K562 (cell line): ENCODE data around the gene CHN2. TPM values are rescaled to one million over a fixed set of nuclear protein-coding genes. Genes with fewer than 3 reads are reported as not detected.
A peak's percentile ranks its signal among the peaks of the same experiment; 100 is the strongest.

Experiments
- AFF1 ChIP-seq, 2 experiments: fragments of 450-650 bp; IDR thresholded peaks; 2 replicates each; pipeline ENCODE4 v1.6.1; 2018; ENCODE audit warnings: mild to moderate bottlenecking in 2 of 2, low read depth in 1 of 2; ENCODE audit not compliant: partially characterized antibody in 2 of 2
- ARID1B ChIP-seq: fragments of 450-650 bp; IDR thresholded peaks from 2 replicates; pipeline ENCODE4 v1.6.1; 2016; ENCODE audit warnings: antibody characterized with exemption, mild to moderate bottlenecking, inconsistent platforms
- CBFA2T2 ChIP-seq: fragments of 450-650 bp; conservative IDR thresholded peaks from 2 replicates; pipeline ENCODE4 v1.6.1; 2017; ENCODE audit warnings: mild to moderate bottlenecking
- CHD4 ChIP-seq: fragments of 200-600 bp; sonication (generic); IDR thresholded peaks from 3 replicates; pipeline ENCODE4 v1.6.1; 2012; ENCODE audit warnings: low read depth, mild to moderate bottlenecking, mixed read lengths, low read length, inconsistent platforms; ENCODE audit not compliant: insufficient read depth, insufficient replicate concordance, poor library complexity, severe bottlenecking
- MEIS2 ChIP-seq: fragments of 450-650 bp; IDR thresholded peaks from 2 replicates; pipeline ENCODE4 v1.6.1; 2014; ENCODE audit warnings: mild to moderate bottlenecking; ENCODE audit not compliant: partially characterized antibody
- MTA2 ChIP-seq: fragments of 450-650 bp; IDR thresholded peaks from 2 replicates; pipeline ENCODE4 v1.6.1; 2016; ENCODE audit warnings: low read depth
- NEUROD1 ChIP-seq: fragments of 150-350 bp; IDR thresholded peaks from 2 replicates; pipeline ENCODE4 v1.6.1; 2014; ENCODE audit warnings: borderline replicate concordance, low read length, low read depth; ENCODE audit not compliant: partially characterized antibody
- POLR3G ChIP-seq: IDR thresholded peaks from 2 replicates; pipeline ENCODE4 v1.6.1; 2011; ENCODE audit not compliant: insufficient read length, insufficient replicate concordance; ENCODE audit errors: extremely low read depth
- SPI1 ChIP-seq: IDR thresholded peaks from 2 replicates; pipeline ENCODE4 v1.6.1; 2011; ENCODE audit warnings: low read depth, low read length, control low read depth, borderline replicate concordance
- TCF3 ChIP-seq: sonication (generic); formaldehyde crosslinking; IDR thresholded peaks from 2 replicates; pipeline ENCODE4 v1.4.0; 2020; ENCODE audit warnings: mild to moderate bottlenecking, missing genetic modification reagents
- polyA plus RNA-seq, 8 experiments: library from polyadenylated mRNA; depleted of rRNA in 4 of 8; stranded (reverse) in 5 of 8; unstranded in 3 of 8; fragments of >200 nt; fragmentation: Nextera tagmentation in 2 of 8; fragmentation: Illumina TruSeq in 1 of 8; extraction: Ambion mirVana in 2 of 8; extraction: Trizol in 1 of 8; gene quantifications; 2 replicates each; pipeline versions ENCODE4 v1.2.1 to v1.2.3, GENCODE V29; 2011 to 2014; ENCODE audit warnings: inconsistent platforms in 1 of 8, missing spikeins in 1 of 8
- total RNA-seq, 7 experiments: library from RNA; depleted of rRNA in 6 of 7; stranded (reverse); fragments of >200 nt in 6 of 7; fragmentation: Illumina TruSeq in 2 of 7; extraction: Trizol in 2 of 7; gene quantifications; 2 replicates each; pipeline versions ENCODE4 v1.2.1 to v1.2.3, GENCODE V29; 2011 to 2021; ENCODE audit warnings: low replicate concordance in 1 of 7

CHN2 gene
- total and polyA plus RNA-seq, 9 of the 15 experiments (the other 6 are each of a cell fraction or from before 2014, with no cell fraction given): 0.12 to 2.1 (median 0.31) TPM; not detected in 1

- no peak for TF ChIP-seq POLR3G
- TF ChIP-seq MTA2: peak; percentile 9; the same call in 1 of the 2 replicates
- TF ChIP-seq MEIS2: peak; percentile 24
- TF ChIP-seq SPI1: no peak
- no peak for TF ChIP-seq AFF1 (IDR thresholded peaks at IDR 0.05; ENCODE audit: low read depth in 1 of 2, partially characterized antibody in 2 of 2)
- TF ChIP-seq NEUROD1: no peak
- TF ChIP-seq ARID1B: peak; percentile 73
- peak; percentile 91 for TF ChIP-seq TCF3 (CRISPR knock-in tag)
- no peak for TF ChIP-seq CHD4
- TF ChIP-seq CBFA2T2: peak; percentile 58
Measured at GRCh38 chr7:29478226-29478625, 283.7 kb downstream of the CHN2 start (continued).
